Panc1 (cell line): ENCODE data around the gene UNKL.

Source experiments
- POLR2AphosphoS5 ChIP-seq: IDR thresholded peaks from 2 replicates; pipeline ENCODE4 v1.6.1; 2012; ENCODE audit warnings: mild to moderate bottlenecking, low read depth, low read length, moderate library complexity
- TF ChIP-seq, protein P1 (sequence below): fragments of 450-650 bp; IDR thresholded peaks from 2 replicates; pipeline ENCODE4 v1.5.1; 2017; ENCODE audit warnings: mild to moderate bottlenecking
- TF ChIP-seq, protein P2 (sequence below), 2 experiments: IDR thresholded peaks; 2 replicates each; pipeline ENCODE4 v1.6.1; 2011 to 2012; ENCODE audit warnings: low read depth in 2 of 2, control low read depth in 1 of 2, low read length in 1 of 2, mild to moderate bottlenecking in 1 of 2, moderate library complexity in 1 of 2; ENCODE audit not compliant: insufficient read depth in 1 of 2

- TF ChIP-seq, protein P1, sequence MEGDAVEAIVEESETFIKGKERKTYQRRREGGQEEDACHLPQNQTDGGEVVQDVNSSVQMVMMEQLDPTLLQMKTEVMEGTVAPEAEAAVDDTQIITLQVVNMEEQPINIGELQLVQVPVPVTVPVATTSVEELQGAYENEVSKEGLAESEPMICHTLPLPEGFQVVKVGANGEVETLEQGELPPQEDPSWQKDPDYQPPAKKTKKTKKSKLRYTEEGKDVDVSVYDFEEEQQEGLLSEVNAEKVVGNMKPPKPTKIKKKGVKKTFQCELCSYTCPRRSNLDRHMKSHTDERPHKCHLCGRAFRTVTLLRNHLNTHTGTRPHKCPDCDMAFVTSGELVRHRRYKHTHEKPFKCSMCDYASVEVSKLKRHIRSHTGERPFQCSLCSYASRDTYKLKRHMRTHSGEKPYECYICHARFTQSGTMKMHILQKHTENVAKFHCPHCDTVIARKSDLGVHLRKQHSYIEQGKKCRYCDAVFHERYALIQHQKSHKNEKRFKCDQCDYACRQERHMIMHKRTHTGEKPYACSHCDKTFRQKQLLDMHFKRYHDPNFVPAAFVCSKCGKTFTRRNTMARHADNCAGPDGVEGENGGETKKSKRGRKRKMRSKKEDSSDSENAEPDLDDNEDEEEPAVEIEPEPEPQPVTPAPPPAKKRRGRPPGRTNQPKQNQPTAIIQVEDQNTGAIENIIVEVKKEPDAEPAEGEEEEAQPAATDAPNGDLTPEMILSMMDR, result no peak
- no peak for TF ChIP-seq POLR2AphosphoS5
- TF ChIP-seq, protein P2, sequence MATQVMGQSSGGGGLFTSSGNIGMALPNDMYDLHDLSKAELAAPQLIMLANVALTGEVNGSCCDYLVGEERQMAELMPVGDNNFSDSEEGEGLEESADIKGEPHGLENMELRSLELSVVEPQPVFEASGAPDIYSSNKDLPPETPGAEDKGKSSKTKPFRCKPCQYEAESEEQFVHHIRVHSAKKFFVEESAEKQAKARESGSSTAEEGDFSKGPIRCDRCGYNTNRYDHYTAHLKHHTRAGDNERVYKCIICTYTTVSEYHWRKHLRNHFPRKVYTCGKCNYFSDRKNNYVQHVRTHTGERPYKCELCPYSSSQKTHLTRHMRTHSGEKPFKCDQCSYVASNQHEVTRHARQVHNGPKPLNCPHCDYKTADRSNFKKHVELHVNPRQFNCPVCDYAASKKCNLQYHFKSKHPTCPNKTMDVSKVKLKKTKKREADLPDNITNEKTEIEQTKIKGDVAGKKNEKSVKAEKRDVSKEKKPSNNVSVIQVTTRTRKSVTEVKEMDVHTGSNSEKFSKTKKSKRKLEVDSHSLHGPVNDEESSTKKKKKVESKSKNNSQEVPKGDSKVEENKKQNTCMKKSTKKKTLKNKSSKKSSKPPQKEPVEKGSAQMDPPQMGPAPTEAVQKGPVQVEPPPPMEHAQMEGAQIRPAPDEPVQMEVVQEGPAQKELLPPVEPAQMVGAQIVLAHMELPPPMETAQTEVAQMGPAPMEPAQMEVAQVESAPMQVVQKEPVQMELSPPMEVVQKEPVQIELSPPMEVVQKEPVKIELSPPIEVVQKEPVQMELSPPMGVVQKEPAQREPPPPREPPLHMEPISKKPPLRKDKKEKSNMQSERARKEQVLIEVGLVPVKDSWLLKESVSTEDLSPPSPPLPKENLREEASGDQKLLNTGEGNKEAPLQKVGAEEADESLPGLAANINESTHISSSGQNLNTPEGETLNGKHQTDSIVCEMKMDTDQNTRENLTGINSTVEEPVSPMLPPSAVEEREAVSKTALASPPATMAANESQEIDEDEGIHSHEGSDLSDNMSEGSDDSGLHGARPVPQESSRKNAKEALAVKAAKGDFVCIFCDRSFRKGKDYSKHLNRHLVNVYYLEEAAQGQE (IDR thresholded peaks at IDR 0.05; ENCODE audit: insufficient read depth in 1 of 2, low read depth in 2 of 2, low read length in 1 of 2), result no peak
These were observed 15.5 kb downstream of the UNKL start for GRCh38 chr16:1398826-1399581.
